Eye (tissue), 1 donor: ENCODE measurements around the gene GRHPR.
"Not testable (repeated sequence)": the region's sequence is repeated elsewhere in the genome, so short reads cannot be mapped to it uniquely, and the experiment has no call there.

Source experiments
- DNase-seq: peaks from one replicate; pipeline ENCODE4 v3.0.0-alpha.2; 2015

The GRHPR gene

DNA sequence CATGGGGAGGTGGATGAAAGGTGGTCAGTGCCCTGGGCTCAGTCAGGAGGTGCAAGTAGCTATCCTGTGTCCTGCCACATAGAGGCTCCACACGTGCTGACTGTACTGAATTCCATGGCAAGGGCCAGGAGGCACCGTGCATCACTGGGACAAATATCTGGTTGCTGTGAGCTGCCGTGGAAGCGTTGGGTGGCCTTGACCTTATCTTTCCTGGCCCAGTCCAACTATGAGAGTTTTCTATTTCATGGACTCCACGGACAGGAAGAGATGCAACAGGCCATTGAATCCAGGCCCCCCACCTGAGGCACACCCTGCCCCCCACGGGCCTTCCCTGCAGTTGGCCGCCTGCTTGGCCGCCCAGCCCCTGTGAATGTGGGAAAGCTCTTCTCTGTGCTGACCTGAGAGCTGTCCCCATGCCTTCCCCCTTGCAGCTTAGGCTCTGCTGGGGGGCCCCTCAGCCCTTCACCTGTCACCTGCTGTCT is 1.7 kb downstream of the GRHPR start:
- DNase-seq = no peak

DNA sequence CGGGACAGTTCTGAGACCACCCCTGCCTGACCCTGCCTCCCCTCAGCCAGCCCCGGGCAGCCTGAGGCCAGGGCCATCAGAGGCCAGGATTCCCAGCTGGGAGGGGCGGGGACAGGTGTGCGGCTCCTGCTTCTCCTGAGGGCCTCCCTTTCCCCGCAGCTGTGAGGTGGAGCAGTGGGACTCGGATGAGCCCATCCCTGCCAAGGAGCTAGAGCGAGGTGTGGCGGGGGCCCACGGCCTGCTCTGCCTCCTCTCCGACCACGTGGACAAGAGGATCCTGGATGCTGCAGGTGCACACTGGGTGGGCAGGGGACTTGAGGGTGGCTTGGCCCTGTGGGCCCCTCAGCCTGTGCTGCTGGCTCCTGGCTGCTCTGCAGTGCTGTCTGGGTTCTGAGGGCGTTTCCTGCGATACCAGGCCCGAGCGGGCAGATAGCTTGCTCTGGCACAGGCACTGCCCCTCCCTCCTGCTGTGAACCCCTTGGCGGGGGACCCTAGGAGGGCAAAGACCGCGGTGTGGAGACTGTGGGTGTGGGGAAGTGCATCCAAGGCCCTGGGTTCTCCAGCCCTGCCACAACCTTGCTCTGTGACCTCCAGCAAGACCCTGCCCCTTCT is 2.3 kb downstream of the GRHPR start:
- no peak for DNase-seq

DNA sequence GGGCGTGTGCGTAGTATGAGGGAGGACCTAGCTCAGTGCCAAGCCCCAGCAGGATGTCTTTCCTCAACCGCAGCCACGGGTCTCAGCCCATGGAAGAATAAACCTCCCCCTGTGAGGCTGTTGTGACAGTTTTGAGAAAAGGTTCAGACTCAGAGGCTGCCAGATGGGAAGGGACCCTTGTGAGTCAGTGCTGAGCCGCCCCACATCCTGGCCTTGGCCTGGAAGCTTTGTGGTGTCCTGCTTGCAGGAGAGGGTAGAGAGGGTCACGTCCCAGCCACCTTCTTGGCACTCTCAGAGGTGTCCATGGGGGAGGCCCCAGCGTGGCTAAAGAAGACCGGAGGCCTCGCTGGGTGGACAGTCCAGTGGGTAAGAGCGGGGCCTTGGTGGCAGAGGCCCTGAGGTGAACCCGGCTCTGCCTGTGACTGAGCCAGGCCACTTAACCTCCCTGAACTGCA is 2.8 kb downstream of the GRHPR start:
- no peak for DNase-seq

DNA sequence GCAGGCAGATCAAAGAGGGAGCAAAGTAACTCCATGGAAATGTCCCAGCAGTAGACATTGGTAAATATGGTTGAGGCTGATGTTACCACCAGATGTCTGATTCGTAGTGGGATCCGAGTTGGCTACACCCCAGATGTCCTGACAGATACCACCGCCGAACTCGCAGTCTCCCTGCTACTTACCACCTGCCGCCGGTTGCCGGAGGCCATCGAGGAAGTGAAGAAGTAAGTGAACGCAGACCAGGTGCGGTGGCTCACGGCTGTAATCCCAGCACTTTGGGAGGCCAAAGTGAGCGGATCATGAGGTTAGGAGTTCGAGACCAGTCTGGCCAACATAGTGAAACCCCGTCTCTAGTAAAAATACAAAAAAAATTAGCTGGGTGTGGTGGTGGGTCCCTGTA is 3.9 kb downstream of the GRHPR start:
- DNase-seq = not testable (repeated sequence)

DNA sequence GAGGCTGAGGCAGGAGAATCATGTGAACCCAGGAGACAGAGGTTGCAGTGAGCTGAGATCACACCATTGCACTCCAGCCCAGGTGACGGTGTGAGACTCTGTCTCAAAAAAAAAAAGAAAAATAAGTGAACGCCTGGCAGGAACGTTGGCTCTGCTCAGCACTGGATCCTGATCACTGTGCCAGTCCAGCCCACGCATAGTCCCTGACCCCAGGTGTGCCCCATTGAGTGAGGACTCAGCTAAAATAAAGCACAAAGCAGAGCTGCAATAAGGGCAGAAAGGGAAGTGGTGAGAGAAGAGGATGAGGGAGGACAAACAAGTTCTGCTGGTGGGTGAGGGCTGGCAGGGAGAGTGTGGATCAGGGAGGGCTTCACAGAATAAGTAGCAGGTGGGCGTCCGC is 4.3 kb downstream of the GRHPR start:
- no peak for DNase-seq

DNA sequence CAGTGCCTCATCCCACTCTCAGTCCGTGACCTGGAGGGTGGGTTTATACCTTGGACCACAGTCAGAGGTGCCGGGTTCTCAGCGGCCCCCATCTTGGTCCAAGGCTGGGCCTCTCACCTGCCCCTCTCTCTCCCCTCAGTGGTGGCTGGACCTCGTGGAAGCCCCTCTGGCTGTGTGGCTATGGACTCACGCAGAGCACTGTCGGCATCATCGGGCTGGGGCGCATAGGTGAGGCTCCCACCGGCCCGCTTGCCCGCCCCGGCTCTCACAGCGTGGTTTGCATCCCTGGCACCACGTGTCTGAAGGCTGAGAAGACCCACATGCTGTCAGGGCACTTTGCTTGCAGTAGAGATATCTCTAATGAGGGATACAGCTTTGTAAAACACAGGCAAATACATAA is 5.8 kb downstream of the GRHPR start:
- DNase-seq = no peak

DNA sequence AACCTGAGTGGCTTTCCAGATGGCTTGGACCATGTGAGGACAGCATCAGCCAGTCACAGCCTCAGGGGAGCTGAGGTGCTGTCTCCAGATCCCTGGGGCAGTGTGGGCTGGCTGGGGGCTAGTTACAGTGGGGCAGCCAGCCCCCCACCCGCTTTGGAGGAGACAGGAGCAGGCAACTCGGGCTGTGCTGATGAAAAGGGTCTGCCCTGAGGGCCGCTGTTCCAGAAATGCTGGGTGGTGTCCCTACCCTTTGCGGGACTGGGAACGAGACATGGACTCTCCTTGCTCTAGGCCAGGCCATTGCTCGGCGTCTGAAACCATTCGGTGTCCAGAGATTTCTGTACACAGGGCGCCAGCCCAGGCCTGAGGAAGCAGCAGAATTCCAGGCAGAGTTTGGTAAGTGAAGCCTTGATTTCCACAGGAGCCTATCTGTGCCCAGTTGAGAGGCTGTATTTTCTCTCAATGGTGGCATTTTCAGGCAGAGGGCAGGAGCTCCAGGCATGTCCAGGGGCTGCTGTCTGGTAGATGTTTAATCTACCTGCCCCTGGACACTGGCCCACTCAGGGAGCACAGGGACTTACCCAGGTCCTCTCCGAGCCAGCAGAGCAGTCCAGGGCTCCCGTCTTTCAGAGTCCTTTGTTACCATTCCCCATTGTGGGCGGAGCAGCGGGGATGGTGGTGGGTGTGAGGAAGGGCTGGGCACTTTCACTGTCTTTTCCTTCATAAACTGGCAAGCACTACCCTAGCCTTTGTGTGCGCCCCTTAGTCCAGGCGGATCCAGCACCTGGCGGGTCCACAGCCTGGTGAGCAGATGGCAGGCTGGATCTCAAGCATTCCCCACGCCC is 7.2 kb downstream of the GRHPR start:
- DNase-seq = no peak

DNA sequence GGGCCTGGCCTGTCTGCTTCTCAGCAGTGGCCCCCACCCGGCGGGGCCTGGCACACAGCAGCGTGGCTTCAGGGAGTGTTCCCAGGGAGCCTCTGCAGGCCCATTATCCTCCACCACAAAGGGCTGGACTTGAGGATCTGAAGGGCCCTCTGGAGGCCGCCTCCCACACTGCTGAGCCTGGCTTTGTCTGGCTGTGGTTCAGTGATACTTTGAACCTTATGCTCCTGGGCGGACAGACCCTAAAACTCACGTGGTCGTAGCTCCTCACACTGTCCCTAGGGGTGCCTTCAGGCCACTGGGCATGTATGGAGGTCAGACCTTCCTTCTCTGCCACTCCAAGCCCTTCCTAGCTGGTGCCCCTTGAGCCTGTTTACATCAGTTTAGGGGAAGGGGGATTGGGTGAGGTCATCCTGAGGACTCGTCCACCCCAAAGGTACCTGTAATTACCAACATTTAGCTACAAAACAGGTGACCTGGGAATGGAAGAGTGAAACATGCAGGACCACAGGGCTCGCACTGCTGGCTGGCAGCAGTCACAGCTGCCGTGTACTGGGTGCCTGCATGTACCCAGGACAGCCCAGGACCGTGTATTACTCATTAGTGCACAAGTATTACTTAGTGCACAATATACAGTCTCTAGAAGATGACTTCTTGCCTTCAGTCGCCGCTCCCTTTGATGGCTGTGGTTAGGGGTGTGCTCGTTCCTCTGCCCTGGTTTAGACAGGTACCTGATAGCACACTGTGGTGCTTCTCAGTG is 8.5 kb downstream of the GRHPR start:
- peak; percentile 60 for DNase-seq

DNA sequence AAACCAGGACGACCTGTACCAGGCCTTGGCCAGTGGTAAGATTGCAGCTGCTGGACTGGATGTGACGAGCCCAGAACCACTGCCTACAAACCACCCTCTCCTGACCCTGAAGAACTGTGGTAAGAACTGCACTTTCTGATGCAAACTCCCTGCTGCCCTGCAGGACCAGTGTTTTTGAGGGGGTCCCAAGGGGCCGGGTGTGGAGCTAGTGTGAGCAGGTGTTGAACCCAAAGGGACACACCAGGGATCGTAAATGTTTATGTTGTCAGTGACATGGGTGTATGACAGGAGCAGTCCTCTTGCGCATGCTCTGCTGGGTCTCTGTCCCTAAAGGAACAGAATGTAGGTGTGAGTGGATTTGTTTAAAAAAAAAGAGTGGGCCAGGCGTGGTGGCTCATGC is 9.5 kb downstream of the GRHPR start:
- DNase-seq = no peak

DNA sequence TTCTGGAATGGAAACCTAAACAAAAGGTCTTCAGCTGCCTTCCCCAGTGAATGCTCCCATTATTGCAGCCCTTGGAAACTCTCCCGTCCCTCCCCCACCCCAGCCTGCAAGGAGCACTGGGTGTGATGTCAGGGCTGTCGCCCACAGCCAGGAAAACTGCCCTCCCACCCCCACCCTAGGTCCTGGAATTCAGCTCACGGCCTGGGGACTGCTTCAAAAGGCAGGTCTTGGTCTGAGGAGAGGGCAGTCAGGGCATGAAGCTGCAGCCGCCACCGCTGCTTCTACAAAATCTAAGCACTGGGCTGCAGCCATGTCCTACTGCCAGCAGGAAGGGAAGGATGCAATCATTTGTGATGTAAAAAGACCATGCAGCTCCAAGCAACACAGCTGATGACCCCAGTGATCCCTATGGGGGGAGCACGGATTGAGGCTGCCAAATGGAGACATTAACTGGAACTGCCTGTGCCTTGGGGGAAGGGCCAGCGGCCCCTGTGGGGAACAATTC is 11.4 kb downstream of the GRHPR start:
- peak; percentile 76 for DNase-seq

DNA sequence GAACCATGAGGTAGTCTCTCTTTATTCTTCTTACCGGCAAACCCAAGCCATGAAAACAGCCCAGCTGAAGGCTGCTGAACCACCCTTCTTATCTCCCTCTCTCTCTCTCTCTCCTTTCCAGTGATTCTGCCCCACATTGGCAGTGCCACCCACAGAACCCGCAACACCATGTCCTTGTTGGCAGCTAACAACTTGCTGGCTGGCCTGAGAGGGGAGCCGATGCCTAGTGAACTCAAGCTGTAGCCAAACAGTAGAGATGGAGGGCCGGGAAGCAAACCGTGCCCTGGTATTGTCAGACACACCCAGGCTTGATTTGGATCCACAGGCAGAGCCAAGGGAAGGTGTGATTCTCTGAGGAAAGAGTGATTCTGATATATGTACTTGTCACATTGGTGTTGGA is 14.0 kb downstream of the GRHPR start:
- no peak for DNase-seq

DNA sequence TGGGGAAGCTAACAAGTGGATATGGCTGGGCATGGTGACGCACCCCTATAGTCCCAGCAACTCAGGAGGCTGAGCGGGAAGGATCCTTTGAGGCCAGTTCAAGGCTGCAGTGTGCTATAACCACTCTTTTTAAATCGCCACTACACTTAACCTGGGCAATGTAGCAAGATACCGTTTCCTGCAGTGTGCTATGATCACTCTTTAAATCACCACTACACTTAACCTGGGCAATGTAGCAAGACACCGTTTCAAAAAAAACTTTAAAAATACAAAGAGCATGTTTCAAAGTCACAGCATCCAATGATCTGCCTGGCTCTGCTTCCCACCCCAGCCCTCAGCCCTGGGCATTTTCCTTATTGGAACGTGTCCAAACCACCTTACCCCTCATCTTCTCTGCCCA is 14.5 kb downstream of the GRHPR start:
- DNase-seq = no peak

DNA sequence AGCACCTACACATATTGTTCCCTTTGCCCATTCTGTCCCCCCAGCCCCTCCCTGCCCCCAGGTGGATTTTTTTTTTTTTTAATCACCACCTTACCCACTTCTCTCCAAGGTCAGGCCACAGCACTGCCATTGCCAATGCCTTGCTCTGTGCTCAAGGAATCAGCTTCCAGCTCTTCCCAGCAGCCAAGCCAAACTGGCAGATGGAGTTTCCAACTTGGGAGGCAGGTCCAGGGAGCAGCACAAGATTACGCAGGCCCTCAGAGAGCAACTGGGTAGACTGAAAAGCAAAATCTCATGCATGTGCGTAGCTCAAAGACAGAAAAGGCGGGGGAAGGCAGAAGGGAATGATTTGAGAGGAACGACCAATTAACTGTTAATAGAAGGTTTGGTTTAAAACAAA is 15.1 kb downstream of the GRHPR start:
- DNase-seq = no peak

DNA sequence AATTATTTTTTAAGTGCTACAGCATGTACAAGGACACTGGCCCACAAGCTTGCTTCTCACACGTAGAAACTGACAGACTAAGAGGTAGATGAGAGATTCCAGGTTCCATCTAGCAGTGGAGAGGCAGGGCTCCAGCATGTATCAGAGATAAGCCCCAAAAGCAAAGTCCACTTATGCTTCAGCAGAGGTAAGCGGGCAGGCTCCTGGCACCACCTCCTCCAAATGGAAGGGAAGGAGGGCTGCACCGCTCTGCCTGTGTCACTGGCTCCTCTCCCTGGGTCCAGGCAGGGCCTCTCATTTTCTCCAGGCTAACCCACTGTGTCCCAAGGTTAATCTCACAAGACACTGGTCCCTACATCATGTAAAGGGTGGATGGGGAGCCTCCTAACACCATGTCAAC is 15.9 kb downstream of the GRHPR start:
- DNase-seq = no peak

DNA sequence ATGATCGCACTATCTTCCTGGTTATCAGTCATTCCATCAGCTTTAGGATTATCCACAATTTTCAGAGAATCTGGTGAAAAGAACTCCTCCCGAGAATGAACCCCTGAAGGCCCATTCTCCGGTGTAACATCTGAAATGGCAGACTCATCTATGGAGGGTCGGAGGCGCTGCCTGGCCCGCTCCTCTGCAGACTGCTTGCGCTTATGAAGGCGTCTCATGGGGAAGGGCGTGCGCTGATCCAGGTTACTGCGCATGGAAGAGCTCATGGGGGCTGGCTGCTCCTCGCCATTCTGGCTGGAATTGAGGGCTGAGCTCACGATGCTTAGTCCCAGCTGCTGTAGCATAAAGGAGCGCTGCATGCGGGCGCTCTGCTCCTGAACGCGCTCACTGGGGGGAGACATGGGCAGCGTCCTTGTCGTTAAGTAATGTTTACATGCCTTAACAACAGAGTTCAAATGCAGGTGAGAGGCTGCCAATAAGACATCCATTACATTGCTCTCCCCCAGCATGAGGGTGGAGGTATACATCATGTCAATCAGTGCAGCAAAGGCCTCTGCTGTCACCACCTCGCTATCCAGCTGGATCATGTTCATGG is 19.4 kb downstream of the GRHPR start:
- no peak for DNase-seq

DNA sequence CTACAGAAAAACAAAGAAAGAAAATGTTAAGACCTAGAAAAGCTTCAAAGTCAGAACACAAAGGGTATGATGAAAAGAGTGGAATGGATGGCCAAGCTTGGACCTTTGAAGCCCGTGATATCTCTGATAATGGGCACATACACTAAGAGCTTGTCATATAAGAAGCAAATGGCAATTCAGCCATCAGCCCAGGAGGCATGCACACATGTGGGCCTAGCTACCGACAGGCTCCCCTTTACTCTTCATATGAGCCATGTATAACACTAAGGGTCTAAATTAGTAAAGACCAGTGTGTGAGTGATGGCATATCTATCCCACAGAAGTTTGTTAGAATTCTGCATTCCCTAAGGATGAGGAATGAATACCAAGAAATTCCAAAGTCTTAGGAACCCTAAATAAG is 20.1 kb downstream of the GRHPR start:
- no peak for DNase-seq

DNA sequence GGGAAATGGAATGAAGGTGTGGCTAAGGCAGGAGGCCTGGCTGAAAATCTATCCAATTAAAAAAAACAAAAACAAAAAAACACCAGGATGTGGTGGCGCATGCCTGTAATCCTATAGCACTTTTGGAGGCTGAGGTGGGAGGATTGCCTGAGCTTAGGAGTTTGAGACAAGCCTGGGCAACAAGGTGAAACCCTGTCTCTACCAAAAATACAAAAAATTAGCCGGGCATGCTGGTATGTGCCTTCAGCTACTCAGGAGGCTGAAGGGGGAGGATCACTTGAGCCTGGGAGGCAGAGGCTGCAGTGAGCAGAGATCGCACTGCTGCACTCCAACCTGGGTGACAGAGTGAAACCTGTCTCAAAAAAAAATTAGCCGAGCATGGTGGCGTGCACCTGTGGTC is 21.1 kb downstream of the GRHPR start:
- no peak for DNase-seq

DNA sequence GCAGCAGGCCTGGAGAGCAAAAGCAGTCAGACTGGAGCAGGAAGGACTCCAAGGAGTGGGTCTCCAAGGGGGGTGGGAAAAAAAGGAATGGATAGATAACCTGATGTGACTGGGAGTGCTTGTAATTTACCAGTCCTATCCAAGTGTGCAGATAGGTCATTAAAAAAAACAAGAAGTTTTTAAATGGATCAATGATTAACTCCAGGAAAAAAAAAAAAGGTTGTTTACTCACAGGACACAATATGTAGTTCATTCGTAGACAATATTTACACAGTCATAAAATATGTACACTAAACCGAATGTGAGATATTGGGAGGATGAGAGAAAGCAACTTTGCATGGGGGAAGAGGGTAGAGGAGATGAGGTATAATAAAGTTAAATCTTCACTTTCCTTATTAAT is 22.4 kb downstream of the GRHPR start:
- DNase-seq = no peak

DNA sequence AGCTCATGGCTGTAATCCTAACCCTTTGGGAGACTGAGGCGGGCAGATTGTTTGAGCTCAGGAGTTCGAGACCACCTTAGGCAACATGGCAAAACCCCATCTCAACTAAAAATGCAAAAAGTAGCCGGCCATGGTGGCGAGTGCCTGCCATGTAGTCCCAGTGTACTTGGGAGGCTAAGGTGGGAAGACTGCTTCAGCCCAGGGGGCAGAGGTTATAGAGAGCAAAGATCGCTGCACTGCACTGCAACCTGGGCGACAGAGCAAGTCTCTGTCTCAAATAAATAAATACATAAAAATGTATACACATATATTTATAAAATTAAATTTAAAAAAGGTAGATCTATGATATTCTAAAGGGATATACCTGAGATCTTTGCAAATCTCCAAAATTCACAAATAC is 23.3 kb downstream of the GRHPR start:
- no peak for DNase-seq

DNA sequence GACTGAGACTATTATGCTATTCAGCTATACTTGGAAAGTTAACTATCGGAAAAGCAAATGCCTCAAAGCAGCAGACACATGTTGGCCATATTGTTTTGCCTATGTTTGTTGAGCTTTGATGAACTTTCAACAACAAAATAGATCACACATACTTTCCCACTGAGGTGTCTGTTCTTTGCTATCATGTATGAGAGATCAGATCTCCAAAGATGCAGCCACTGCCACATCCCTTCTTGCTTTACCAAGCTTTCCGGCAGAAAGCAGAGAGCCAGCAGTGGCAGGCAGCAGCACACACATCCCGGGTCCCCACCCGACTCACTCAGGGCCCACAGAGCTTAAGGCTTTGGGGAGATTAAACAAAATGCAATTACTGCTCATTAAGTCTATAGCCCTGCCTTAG is 23.9 kb downstream of the GRHPR start:
- DNase-seq = no peak

DNA sequence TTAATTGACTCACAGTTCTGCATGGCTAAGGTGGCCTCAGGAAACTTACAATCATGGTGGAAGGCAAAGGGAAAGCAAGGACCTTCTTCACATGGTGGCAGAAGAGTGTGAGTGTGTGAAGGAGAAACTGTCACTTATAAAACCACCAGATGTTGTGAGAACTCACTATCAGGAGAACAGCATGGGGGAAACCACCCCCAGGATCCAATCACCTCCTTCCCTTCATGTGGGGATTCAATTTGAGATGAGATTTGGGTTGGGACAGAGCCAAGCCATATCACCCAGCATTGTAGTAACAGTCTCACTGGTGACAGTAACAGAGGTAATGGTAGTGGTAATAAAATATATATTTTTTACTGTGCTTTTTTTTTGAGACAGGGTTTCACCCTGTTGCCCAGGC is 24.6 kb downstream of the GRHPR start:
- no peak for DNase-seq

DNA sequence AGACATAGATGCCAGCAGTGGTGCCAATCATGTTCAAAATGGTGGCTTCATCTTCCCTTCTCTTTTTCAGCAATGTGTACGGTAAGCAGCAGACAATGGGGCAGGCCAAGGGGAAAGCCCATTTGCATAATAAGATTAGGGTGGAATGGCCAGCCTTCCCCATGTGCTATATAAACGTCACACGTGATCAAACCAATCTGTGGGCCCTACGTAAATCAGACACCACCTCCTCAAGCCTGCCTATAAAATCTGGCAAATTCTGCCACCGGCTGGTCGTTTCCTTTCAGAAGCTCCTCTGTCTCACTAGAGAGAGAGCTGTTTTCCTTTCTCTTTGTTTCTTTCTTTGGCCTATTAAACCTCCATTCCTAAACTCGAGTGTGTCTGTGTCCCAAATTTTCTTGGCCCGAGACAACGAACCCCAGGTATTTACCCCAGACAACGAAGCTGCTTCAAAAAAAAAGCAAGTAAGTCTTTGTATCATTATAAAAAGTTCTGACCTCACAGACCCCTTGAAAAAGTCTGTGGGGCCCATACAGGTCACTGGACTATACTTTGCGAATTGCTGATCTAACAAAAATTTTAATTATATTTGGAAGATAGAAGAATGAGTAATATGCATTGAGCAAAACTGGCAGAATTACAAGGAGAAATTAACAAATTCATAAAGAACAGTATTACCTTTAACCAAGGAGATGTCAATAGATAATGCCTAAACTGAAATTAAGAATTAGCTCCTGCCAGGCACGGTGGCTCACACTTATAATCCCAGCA is 27.6 kb downstream of the GRHPR start:
- peak; percentile 69 for DNase-seq
